ENCODE data around the gene HEATR3. TPM values are rescaled to one million over a fixed set of nuclear protein-coding genes. Genes with fewer than 3 reads are reported as not detected.

Gene HEATR3
- total and polyA plus RNA-seq, 2 of the 8 experiments (the other 6 are each of a cell fraction or from before 2014, with no cell fraction given) = 13.0 to 29.2 TPM

- Histone ChIP-seq H3K23ac (ENCODE audit: insufficient read length) (no peak overlapping the region), H3K4me3 (ENCODE audit: extremely low read depth in 1 of 4, insufficient read depth in 2 of 4, low read depth in 3 of 4, low read length in 4 of 4) (peak overlapping the region; percentile 11 to 77 (median 20); a peak in 4 of 8 replicates), H3K79me2 (ENCODE audit: control insufficient read depth in 1 of 2, insufficient read depth in 2 of 2, low read length in 2 of 2) (peaks cover 0 to 18% of the 10 kb centered on the region in 2 experiments; a peak in 2 of 4 replicates), H3K4me2 (ENCODE audit: insufficient read depth in 1 of 2, low read depth in 2 of 2, low read length in 2 of 2) (peak overlapping the region; percentile 82 to 94; a peak in 3 of 4 replicates), H3K9me3 (ENCODE audit: insufficient read depth in 2 of 2, low read depth in 1 of 2, low read length in 1 of 2) (no peaks in the 10 kb centered on the region), H2AK5ac (ENCODE audit: low read depth, low read length) (peak overlapping the region; percentile 1; the same call in 1 of the 2 replicates), H2BK15ac (ENCODE audit: low read length) (no peak overlapping the region), H2BK12ac (ENCODE audit: low read depth, low read length) (no peak overlapping the region), H3K79me1 (ENCODE audit: low read depth, low read length) (no peaks in the 10 kb centered on the region), H4K5ac (ENCODE audit: insufficient read length, low read depth, low read length) (no peak overlapping the region), H2BK5ac (ENCODE audit: low read depth, low read length) (no peak overlapping the region), H3K27ac (ENCODE audit: low read depth, low read length) (no peak overlapping the region), H2AFZ (ENCODE audit: low read length) (peak overlapping the region; percentile 78; the same call in 1 of the 2 replicates), H3K4me1 (replicated peaks in 1 of 4; ENCODE audit: control insufficient read depth in 3 of 4, insufficient read depth in 4 of 4, low read length in 3 of 4) (peaks cover 0 to 9% (median 3%) of the 10 kb centered on the region in 4 experiments; a peak in 5 of 7 replicates), H3K36me3 (ENCODE audit: control insufficient read depth in 2 of 4, insufficient read depth in 4 of 4, low read length in 3 of 4) (peaks cover 2 to 16% (median 11%) of the 10 kb centered on the region in 4 experiments; a peak in 4 of 8 replicates), H3K18ac (ENCODE audit: extremely low read depth, low read length) (no peak overlapping the region), H3K56ac (replicated peaks; ENCODE audit: insufficient read length, low read depth, low read length) (no peak overlapping the region), H2BK20ac (ENCODE audit: low read length) (0 out of 2 replicates have a peak overlapping the region, but pooled peaks have one; percentile 93), H4K8ac (ENCODE audit: extremely low read depth, insufficient read depth, low read length) (peak overlapping the region; percentile 62; the same call in 1 of the 2 replicates), H4K91ac (replicated peaks; ENCODE audit: insufficient read length, low read length) (no peak overlapping the region), H3K4ac (replicated peaks; ENCODE audit: insufficient read length, low read depth, low read length) (no peak overlapping the region), H2BK120ac (replicated peaks; ENCODE audit: low read depth, low read length) (no peak overlapping the region), H3K14ac (ENCODE audit: insufficient read length) (no peak overlapping the region), H4K20me1 (replicated peaks in 1 of 2; ENCODE audit: control insufficient read depth in 1 of 2, insufficient read depth in 2 of 2, low read length in 2 of 2) (peaks cover 0 to 2% of the 10 kb centered on the region in 2 experiments), H3K23me2 (ENCODE audit: low read depth, low read length) (peaks cover 10% of the 10 kb centered on the region), H3K9ac (replicated peaks in 1 of 4; ENCODE audit: extremely low read depth in 1 of 4, low read depth in 3 of 4, low read length in 3 of 4) (no peak overlapping the region), H3K27me3 (replicated peaks in 1 of 4; ENCODE audit: control insufficient read depth in 3 of 4, extremely low read depth in 1 of 4, insufficient read depth in 3 of 4, low read length in 3 of 4) (no peaks in the 10 kb centered on the region)
- CTCF ChIA-PET (ENCODE audit: partially characterized antibody) = interaction anchor here (4.5 kb wide), 1 partner anchor 41 kb away, joined by 26 read pairs; the partner anchor contains the start of gene CNEP1R1
- no peak for DNase-seq (ENCODE audit: low read depth in 1 of 2, low spot score in 2 of 2)
- no peak for FAIRE-seq
- 75% methylated on average over 8 of the region's 8 CpGs; no CpG with 5 or more reads in 1 of the 2 experiments for WGBS, 2 experiments (ENCODE audit: extremely low coverage in 1 of 2, insufficient coverage in 1 of 2, insufficient read length in 1 of 2, insufficient replicate concordance in 2 of 2, low coverage in 1 of 2, low lambda C conversion rate in 2 of 2, missing lambda C conversion rate in 1 of 2)
- POLR2A ChIA-PET (ENCODE audit: partially characterized antibody) = interaction anchor here (1.3 kb wide), 1 partner anchor 40 kb away, joined by 5 read pairs; the partner anchor contains the start of gene CNEP1R1
- TF ChIP-seq TAF1 (IDR thresholded peaks at IDR 0.05; ENCODE audit: low read depth, low read length) = no peak
These were observed 538 bp upstream of the HEATR3 start for GRCh38 chr16:50065241-50065623.
